Right atrium auricular region (tissue), 2 donors: ENCODE measurements around the gene CHCHD1. TPM values are rescaled to one million over a fixed set of nuclear protein-coding genes. Genes with fewer than 3 reads are reported as not detected.
"Not testable (repeated sequence)": the region's sequence is repeated elsewhere in the genome, so short reads cannot be mapped to it uniquely, and the experiment has no call there.

ENCODE experiments used
- DNase-seq: peaks from one replicate; pipeline ENCODE4 v3.0.0-alpha.2; 2019; ENCODE audit warnings: low spot score
- H3K27ac ChIP-seq, 2 donors: fragments of 200-600 bp; sonication (generic); 1 replicate in 1 of 2; 2 replicates in 1 of 2; pipeline ENCODE4 v1.5.1; 2016 to 2019
- H3K27me3 ChIP-seq, 2 donors: fragments of 200-600 bp; sonication (generic); one replicate each; pipeline versions ENCODE4 v1.5.1 to v1.6.0; 2017 to 2019
- H3K36me3 ChIP-seq: fragments of 200-600 bp; sonication (generic); one replicate; pipeline ENCODE4 v1.5.1; 2016
- H3K4me1 ChIP-seq, 2 donors: fragments of 200-600 bp; sonication (generic); one replicate each; pipeline versions ENCODE4 v1.5.1 to v1.6.0; 2017 to 2019
- H3K4me3 ChIP-seq, 2 donors: fragments of 200-600 bp; sonication (generic); 1 replicate in 1 of 2; 2 replicates in 1 of 2; pipeline ENCODE4 v1.5.1; 2017 to 2019; ENCODE audit warnings: mild to moderate bottlenecking in 1 of 2, moderate library complexity in 1 of 2
- H3K9me3 ChIP-seq, 2 donors: fragments of 200-600 bp; sonication (generic); one replicate each; pipeline ENCODE4 v1.5.1; 2019
- total RNA-seq, 2 donors: library from RNA; depleted of rRNA; stranded (reverse); fragments of >200 nt; gene quantifications; one replicate each; pipeline ENCODE4 v1.1.0, GENCODE V29; 2016
- TF ChIP-seq, protein P1 (sequence below), 2 donors: fragments of 200-600 bp; sonication (generic); IDR thresholded peaks; one replicate each; pipeline ENCODE4 v1.5.1; 2019; ENCODE audit warnings: antibody characterized with exemption in 2 of 2

Gene CHCHD1
- total RNA-seq = 10 to 100 TPM; 28.3 to 32.7 TPM

DNA sequence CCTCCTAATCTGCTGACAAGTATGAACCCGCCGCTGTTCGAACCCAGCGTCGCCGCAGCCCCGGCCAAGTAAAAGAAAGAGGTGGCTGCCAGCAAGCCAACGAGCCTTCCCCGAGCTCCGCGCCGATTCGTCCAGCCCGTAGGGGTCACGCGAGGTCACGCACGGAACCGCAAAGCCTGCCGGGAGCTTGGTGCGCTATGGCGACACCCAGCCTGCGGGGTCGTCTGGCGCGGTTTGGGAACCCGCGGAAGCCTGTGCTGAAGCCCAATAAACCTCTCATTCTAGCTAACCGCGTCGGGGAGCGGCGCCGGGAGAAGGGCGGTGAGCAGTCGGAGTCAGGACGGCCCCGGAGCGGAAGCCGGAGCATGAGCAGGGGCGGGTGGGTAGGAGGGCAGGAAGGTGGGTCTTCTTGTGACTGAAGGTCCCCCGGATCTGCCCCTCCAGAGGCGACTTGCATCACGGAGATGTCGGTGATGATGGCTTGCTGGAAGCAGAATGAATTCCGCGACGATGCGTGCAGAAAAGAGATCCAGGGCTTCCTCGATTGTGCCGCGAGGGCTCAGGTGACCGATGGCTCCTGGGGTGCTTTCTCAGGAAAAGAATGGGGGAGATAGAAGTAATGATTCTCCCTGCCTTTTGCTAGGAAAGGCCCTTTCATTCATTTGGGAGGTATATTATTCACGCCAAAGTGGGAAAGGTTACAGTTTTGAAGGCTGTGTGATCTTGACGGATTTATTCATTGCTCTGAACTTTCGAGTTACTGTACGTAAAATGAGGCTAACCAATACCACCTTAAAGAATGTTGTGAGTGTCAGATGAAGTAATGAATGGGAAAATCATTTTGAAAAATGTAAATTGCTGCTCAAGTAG, at the start of gene CHCHD1:
CHCHD1 (plus strand) TSS at position 170 of the 870 bp plus-strand sequence; CDS start at position 198, 28 bp downstream.
- H3K4me1 ChIP-seq = peaks cover 0 to 42% of the 10 kb centered on the region in 2 donors
- TF ChIP-seq, protein P1, sequence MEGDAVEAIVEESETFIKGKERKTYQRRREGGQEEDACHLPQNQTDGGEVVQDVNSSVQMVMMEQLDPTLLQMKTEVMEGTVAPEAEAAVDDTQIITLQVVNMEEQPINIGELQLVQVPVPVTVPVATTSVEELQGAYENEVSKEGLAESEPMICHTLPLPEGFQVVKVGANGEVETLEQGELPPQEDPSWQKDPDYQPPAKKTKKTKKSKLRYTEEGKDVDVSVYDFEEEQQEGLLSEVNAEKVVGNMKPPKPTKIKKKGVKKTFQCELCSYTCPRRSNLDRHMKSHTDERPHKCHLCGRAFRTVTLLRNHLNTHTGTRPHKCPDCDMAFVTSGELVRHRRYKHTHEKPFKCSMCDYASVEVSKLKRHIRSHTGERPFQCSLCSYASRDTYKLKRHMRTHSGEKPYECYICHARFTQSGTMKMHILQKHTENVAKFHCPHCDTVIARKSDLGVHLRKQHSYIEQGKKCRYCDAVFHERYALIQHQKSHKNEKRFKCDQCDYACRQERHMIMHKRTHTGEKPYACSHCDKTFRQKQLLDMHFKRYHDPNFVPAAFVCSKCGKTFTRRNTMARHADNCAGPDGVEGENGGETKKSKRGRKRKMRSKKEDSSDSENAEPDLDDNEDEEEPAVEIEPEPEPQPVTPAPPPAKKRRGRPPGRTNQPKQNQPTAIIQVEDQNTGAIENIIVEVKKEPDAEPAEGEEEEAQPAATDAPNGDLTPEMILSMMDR (IDR thresholded peaks at IDR 0.05) = no peak

GRCh38 chr10:73732426-73732825, 49.4 kb upstream of the CHCHD1 start:
- peaks cover 15% of the 10 kb centered on the region for H3K36me3 ChIP-seq
- TF ChIP-seq, protein P1 (IDR thresholded peaks at IDR 0.05) = no peak

More for the DNA sequence above, at the start of gene CHCHD1:
- peak within 1 kb of the TSS; percentile 73 to 79 for H3K4me3 ChIP-seq
- H3K36me3 ChIP-seq = peaks cover 10% of the 10 kb centered on the region
- no peaks in the 10 kb centered on the region for H3K27me3 ChIP-seq
- peak within 1 kb of the TSS; percentile 87 to 90 for H3K27ac ChIP-seq
- no peaks in the 10 kb centered on the region for H3K9me3 ChIP-seq
- DNase-seq = peak; percentile 94

GRCh38 chr10:73732931-73733623, 48.8 kb upstream of the CHCHD1 start:
- Histone ChIP-seq H3K27me3 (no peaks in the 10 kb centered on the region), H3K27ac (no peak overlapping the region), H3K4me3 (peak overlapping the region in 1 of 2 donors; percentile 3), H3K36me3 (peaks cover 18% of the 10 kb centered on the region), H3K4me1 (peaks cover 0 to 49% of the 10 kb centered on the region in 2 donors), H3K9me3 (no peaks in the 10 kb centered on the region)
- TF ChIP-seq, protein P1 (IDR thresholded peaks at IDR 0.05) = no peak
- DNase-seq = no peak

More at GRCh38 chr10:73732426-73732825, 49.4 kb upstream of the CHCHD1 start:
- Histone ChIP-seq H3K9me3 (no peaks in the 10 kb centered on the region), H3K27ac (no peak overlapping the region), H3K4me1 (peaks cover 0 to 49% of the 10 kb centered on the region in 2 donors), H3K4me3 (peak overlapping the region in 1 of 2 donors; percentile 3), H3K27me3 (no peaks in the 10 kb centered on the region)
- DNase-seq = no peak

DNA sequence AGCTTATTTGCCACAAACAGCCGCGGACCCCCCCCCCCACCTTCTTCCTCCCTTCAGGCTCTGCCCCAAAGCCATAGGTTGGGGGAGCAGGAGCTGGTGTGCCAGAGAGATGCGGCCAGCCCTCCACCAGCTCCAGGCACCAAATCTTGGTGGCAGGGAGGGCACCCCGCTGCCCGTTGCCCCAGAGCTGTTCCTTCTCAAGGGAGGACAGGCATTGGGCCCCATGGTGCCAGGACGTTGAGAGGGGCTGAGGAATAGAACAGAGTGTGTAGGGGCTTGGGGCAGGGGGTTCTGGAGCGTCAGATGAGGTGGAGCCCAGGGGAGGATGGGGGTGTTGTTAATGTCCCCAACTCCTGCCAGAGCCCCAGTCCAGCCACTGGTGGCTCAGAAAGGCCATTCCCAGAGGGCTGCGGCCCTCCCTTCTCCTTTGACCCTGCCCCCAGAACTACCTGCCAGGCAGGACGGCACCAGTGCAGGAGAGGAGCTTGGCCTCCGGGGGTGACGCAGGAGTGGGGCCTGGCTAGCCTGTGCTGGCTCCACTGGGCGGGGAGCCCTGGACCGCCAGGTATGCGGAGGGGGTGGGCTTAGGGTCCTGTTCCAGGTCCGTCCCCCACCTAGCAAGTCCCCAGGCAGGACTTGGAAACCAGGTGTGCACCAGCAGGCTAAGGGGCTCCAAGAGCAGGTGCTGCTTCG, 47.7 kb upstream of the CHCHD1 start:
- TF ChIP-seq, protein P1 (IDR thresholded peaks at IDR 0.05) = no peak
- H3K4me1 ChIP-seq = peaks cover 0 to 43% of the 10 kb centered on the region in 2 donors
- no peak overlapping the region for H3K4me3 ChIP-seq
- H3K27ac ChIP-seq = no peak overlapping the region
- no peaks in the 10 kb centered on the region for H3K27me3 ChIP-seq
- DNase-seq = no peak
- peaks cover 18% of the 10 kb centered on the region for H3K36me3 ChIP-seq
- no peaks in the 10 kb centered on the region for H3K9me3 ChIP-seq

- Histone ChIP-seq H3K4me1 (peaks cover 0 to 39% of the 10 kb centered on the region in 2 donors), H3K27ac (no peak overlapping the region), H3K27me3 (no peaks in the 10 kb centered on the region), H3K9me3 (no peaks in the 10 kb centered on the region), H3K4me3 (no peak overlapping the region), H3K36me3 (peaks cover 18% of the 10 kb centered on the region)
- TF ChIP-seq, protein P1 (IDR thresholded peaks at IDR 0.05) = no peak
- DNase-seq = no peak
Measured at GRCh38 chr10:73734796-73735305, 47.0 kb upstream of the CHCHD1 start.

GRCh38 chr10:73740501-73741254, 41.2 kb upstream of the CHCHD1 start:
- not testable (repeated sequence) for H3K27ac ChIP-seq, H3K9me3 ChIP-seq, H3K36me3 ChIP-seq, H3K27me3 ChIP-seq, DNase-seq, H3K4me3 ChIP-seq
- H3K4me1 ChIP-seq = peaks cover 0 to 26% of the 10 kb centered on the region in 2 donors
